GM18517 (cell line): ENCODE results near the gene ATF1.
"Not testable (repeated sequence)": the region's sequence is repeated elsewhere in the genome, so short reads cannot be mapped to it uniquely, and the experiment has no call there.

ENCODE experiments used
- ATAC-seq: cut with Tn5 transposase; IDR thresholded peaks from one replicate; pipeline ENCODE4 v1.9.1; 2021; ENCODE audit warnings: mild to moderate bottlenecking, moderate library complexity; ENCODE audit not compliant: unreplicated experiment

Gene ATF1

DNA sequence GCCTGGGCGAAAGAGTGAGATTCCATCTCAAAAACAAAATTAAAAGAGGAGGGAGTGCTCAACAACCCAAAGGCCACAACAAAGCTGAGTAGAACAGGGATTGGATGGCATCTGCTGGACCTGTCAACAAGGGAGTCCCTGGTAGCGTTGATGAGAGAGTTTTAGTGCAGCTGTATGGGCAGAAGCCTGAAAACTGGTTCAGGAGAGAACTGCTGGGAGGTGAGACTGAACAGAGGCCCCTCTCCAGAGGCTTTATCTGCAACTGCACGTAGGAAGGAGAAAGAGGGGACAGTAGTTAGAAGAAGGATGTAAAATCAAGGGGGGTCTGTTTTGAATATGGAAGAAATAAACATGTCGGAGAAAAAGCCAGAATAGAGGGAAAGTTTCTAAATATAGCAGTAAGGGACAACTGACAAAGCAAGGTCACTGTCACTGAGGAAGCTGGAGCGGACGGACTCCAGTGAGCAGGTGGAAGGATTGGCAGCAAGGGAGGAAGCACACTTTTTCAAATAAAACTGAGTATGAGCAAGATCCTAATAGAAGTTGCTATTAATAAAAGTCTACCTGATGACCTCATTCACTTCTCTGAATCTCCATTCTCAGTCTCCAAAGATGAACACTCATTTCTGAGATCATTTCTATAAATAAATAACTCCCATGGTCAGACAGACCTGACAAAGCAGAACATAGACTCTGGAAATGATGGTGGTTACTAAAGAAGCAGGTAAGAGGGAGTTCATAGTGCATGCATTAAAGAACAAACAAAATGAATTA, 11.8 kb upstream of the ATF1 start:
- ATAC-seq = no peak

- ATAC-seq = no peak
Measured at GRCh38 chr12:50753232-50753769, 10.6 kb upstream of the ATF1 start.

- peak; percentile 33 for ATAC-seq
Measured at GRCh38 chr12:50764286-50765094, 589 bp downstream of the ATF1 start.

DNA sequence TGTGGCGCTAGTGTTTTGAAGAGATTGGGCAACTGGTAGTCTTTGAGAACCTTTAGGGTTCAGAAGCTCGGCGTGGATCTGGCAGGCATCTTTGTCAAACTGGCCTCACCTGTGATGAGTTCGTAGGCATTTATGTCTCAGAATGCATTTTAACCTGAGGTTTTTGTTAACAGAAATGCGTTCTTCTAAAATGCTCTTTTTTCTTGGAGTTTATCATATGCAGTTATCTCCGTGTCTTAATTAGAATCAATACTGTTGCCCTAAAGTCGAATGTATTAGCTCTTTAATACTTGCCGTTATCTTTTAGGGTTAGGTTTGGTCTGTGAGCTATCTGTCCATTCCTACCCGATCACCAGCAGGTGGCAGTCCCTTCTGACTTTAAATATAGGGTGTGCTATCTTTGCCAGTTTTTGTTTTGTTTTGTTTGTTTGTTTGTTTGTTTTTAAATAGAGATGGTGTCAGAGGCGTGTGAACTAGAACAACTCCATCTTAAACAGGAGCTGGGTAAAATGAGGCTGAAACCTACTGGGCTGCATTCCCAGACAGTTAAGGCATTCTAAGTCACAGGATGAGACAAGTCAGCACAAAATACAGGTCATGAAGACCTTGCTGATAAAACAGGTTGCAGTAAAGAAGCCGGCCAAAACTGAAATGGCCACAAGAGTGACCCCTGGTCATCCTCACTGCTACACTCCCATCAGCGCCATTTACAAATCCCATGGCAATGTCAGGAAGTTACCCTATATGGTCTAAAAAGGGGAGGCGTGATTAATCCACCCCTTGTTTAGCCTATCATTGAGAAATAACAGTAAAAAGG, 1.4 kb downstream of the ATF1 start:
- peak; percentile 45 for ATAC-seq

GRCh38 chr12:50768391-50768790, 4.5 kb downstream of the ATF1 start:
- ATAC-seq = no peak

DNA sequence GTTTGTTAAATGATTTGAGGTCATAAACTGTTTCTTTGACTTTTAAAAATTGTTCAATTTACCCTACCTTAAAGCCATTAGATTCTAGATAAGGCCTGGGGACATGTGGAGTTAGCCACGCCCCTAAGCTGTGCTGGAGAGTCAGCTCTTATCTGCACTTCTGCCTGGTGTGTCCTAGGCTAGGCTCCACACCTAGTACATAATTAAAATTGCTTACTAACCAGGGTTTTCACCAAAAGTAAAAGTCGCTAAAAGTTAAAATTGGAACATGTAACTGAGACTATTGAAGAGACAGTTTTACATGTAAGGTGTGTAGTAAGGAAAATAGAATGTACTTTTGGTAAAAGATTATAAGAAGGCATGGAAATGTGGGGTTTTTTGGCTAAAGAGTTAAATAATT, 4.9 kb downstream of the ATF1 start:
- not testable (repeated sequence) for ATAC-seq

DNA sequence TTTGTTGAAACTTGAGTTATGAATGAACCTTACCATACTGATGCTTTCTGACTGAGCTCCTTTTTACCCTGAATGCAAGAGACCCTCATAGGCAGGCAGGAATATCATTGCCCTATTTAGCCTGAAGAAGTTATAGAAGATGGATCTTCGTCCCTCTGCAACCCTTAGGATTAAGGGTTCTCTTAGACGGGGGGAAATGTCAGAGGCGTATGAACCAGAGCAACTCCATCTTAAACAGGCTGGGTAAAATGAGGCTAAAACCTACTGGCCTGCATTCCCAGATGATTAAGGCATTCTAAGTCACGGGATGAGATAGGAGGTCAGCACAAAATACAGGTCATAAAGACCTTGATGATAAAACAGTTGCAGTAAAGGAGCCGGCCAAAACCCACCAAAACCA, 7.5 kb downstream of the ATF1 start:
- no peak for ATAC-seq

DNA sequence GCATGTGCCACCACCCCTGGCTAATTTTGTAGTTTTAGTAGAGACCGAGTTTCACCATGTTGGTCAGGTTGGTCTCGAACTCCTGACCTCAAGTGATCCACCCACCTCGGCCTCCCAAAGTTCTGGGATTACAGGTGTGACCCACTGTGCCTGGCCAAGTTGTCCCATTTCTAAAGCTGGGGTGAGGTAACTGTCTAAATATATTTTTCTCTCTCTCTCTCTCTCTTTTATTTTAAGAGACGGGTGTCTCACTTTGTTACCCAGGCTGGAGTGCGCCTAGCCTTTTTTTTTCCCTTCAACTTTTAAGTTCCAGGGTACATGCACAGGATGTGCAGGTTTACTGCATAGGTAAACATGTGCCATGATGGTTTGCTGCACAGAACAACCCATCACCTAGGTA, 8.6 kb downstream of the ATF1 start:
- ATAC-seq = no peak

DNA sequence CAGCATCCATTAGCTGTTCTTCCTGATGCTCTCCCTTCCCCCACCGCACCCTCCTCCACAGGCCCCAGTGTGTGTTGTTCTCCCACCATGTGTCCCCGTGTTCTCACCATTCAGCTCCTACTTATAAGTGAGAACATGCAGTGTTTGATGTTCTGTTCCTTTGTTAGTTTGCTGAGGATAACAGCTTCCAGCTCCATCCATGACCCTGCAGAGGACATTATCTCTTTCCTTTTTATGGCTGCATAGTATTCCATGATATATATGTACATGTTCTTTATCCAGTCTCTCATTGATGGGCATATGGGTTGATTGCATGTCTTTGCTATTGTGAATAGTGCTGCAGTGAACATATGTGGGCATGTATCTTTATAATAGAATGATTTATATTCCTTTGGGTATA, 9.0 kb downstream of the ATF1 start:
- ATAC-seq = no peak

- no peak for ATAC-seq
Measured at GRCh38 chr12:50775251-50775650, 11.3 kb downstream of the ATF1 start.

DNA sequence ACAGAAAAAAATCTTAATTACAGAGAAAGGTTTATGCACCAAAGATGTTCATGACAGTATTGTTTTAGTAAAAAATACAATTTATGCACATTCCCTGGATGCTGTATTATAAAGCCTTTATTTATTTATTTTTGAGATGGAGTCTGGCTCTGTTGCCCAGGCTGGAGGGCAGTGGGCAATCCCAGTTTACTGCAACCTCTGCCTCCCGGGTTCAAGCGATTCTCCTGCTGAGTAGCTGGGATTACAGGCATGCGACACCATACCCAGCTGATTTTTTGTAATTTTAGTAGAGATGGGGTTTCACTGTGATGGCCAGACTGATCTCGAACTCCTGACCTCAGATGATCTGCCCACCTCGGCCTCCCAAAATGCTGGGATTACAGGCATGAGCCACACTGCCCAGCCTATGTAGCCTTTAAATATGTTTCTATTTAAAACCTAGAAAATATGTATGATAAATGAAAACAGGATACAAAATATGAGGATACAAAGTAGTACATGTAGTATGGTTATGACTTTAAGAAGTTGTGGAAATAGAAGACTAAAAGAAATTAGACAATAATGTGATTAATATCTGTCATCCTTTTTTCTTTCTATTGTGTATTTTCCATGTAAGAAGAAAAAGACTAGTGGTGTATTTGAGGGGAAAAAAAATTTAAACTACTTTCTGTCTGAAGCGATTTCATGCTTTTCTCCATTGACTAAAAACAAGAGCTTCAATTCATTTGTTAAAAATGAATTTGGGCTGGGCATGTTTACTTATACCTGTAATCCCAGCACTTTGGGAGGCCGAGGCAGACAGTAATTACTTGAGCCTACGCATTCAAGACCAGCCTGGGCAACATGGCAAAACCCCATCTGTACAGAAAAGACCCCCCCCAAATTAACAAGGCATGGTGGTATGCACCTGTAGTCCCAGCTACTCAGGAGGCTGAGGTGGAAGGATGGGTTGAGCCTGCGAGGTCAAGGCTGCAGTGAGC, 13.1 kb downstream of the ATF1 start:
- ATAC-seq = no peak

GRCh38 chr12:50778663-50779590, 15.0 kb downstream of the ATF1 start:
- no peak for ATAC-seq

- no peak for ATAC-seq
Measured at GRCh38 chr12:50780013-50780412, 16.1 kb downstream of the ATF1 start.

GRCh38 chr12:50784501-50784900, 20.6 kb downstream of the ATF1 start:
- ATAC-seq = no peak

DNA sequence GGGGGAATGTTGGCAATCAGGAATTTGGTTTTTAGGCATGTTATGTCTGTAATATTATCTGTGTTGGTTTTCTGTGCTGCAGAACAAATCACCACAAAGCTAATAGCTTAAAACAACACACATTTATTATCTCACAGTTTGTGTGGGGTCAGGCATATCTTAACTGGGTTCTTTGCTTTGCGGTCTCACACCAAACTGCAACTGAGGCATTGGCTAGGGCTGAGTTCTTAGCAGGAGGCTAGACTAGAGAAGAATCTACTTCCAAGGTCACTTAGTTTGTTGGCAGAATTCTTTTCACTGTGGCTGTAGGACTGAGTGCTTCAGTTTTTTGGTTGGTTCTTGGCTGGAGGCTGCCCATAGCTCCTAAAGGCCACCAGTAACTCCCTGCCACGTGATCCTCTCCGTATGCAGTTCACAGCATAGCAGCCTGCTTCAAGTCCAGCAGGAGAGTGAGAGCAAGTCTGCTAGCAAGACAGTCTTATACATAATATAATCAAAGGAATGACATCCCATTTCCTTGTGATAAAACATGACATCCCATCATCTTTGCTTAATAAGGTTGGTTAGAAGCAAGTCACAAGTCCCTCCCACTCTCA, 21.6 kb downstream of the ATF1 start:
- no peak for ATAC-seq

GRCh38 chr12:50786498-50787231, 22.8 kb downstream of the ATF1 start:
- no peak for ATAC-seq

DNA sequence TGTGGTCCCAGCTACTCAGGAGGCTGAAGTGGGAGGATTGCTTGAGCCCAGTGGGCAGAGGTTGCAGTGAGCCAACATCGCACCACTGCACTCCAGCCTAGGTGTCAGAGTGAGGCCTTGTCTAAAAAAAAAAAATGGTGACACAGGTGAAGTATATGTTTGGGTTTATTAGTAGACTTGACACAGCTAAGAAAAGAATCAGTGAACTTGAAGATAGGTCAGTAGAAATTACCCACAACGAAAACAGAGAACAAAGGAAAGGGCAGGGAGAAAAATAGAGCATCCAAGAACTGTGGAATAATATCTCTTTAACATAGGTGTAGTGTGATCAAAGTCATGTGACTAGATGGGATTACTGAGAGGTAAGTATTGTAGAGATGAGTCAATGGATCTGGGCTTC, 23.7 kb downstream of the ATF1 start:
- no peak for ATAC-seq

DNA sequence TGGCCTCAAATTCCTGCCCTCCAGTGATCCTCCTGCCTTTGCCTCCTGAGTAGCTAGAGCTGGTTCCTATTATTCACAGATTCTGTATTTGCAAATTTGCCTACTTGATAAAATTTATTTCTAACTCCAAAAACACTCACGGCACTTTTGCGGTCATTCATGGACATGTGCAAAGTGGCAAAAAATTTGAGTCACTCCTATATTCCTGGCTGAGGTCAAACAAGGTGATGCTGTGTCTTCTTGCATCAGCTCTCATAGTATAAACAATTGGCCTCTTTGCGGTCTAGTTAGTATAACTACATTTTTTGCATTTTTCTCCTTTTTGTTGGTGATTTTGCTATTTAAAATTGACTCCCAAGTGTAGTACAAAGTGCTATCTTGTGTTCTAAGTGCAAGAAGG, 24.7 kb downstream of the ATF1 start:
- no peak for ATAC-seq
